Thyroid gland (tissue), 4 donors: ENCODE results near the gene NXPH1.

Source experiments
- POLR2A ChIP-seq, 2 donors: fragments of 450-650 bp; IDR thresholded peaks; one replicate each; pipeline ENCODE4 v1.6.1; 2017; ENCODE audit warnings: antibody characterized with exemption in 2 of 2, mild to moderate bottlenecking in 2 of 2, moderate library complexity in 1 of 2
- TF ChIP-seq, protein P1 (sequence below), 6 experiments: fragments of 200-600 bp in 3 of 6; fragments of 450-650 bp in 3 of 6; sonication (generic) in 3 of 6; IDR thresholded peaks; one replicate each; pipeline ENCODE4 v1.5.1; 2016 to 2019; ENCODE audit warnings: antibody characterized with exemption in 6 of 6, mild to moderate bottlenecking in 2 of 6, inconsistent platforms in 1 of 6, moderate library complexity in 1 of 6

DNA sequence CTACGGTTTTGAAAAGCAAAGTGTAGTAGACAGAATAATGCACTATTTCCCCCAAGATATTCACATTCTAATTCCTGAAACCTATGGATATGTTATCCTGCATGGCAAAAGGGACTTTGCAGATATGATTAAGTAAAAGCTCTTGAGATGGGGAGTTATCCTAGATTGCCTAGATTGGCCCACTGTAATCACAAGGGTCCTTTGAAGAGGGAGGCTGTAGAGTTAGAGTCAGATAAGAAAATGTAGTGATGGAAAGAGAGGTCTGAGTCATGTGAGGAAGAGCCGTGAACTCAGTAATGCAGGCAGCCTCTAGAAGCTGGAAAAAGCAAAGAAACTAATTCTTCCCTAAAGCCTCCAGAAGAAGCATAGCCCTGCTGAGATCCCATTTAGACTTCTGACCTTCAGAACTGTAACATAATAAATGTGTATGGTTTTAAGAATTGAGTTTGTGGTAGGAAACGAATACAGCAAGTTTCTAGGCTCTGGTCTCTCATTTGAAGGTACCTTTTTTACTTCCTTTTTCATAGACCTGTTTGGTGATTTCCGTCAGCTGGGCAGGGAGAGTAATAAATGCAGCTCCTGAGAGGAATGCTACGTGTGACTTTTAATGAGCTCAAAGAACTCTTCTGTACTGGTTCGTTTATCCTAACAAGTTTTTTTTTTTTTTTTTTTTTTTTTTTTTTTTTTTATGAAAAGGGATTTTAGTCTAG lies 41.9 kb upstream of the NXPH1 start:
- TF ChIP-seq, protein P1, sequence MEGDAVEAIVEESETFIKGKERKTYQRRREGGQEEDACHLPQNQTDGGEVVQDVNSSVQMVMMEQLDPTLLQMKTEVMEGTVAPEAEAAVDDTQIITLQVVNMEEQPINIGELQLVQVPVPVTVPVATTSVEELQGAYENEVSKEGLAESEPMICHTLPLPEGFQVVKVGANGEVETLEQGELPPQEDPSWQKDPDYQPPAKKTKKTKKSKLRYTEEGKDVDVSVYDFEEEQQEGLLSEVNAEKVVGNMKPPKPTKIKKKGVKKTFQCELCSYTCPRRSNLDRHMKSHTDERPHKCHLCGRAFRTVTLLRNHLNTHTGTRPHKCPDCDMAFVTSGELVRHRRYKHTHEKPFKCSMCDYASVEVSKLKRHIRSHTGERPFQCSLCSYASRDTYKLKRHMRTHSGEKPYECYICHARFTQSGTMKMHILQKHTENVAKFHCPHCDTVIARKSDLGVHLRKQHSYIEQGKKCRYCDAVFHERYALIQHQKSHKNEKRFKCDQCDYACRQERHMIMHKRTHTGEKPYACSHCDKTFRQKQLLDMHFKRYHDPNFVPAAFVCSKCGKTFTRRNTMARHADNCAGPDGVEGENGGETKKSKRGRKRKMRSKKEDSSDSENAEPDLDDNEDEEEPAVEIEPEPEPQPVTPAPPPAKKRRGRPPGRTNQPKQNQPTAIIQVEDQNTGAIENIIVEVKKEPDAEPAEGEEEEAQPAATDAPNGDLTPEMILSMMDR (IDR thresholded peaks at IDR 0.05) = no peak
- no peak for TF ChIP-seq POLR2A (IDR thresholded peaks at IDR 0.05)
